Prostate gland (tissue), 2 donors: ENCODE data around the gene MYH7B. TPM values are rescaled to one million over a fixed set of nuclear protein-coding genes. Genes with fewer than 3 reads are reported as not detected.

Experiments used
- DNase-seq: peaks from one replicate; pipeline ENCODE4 v3.0.0-alpha.2; 2019; ENCODE audit warnings: low spot score
- H3K27ac ChIP-seq, 2 donors: fragments of 200-600 bp; sonication (generic); 2 replicates each; pipeline ENCODE4 v1.5.1; 2017 to 2019
- H3K27me3 ChIP-seq: fragments of 200-600 bp; sonication (generic); replicated peaks from 2 replicates; pipeline ENCODE4 v1.5.1; 2019; ENCODE audit not compliant: insufficient read depth
- H3K36me3 ChIP-seq, 2 donors: fragments of 200-600 bp; sonication (generic); 1 replicate in 1 of 2; 2 replicates in 1 of 2; pipeline versions ENCODE4 v1.5.1 to v1.8.1; 2017 to 2019
- H3K4me1 ChIP-seq: fragments of 200-600 bp; sonication (generic); replicated peaks from 2 replicates; pipeline ENCODE4 v1.5.1; 2019
- H3K4me3 ChIP-seq, 2 donors: fragments of 200-600 bp; sonication (generic); 2 replicates each; pipeline ENCODE4 v1.5.1; 2017 to 2019
- H3K9me3 ChIP-seq: fragments of 200-600 bp; sonication (generic); 2 replicates; pipeline ENCODE4 v1.5.1; 2017
- CTCF ChIP-seq, 4 experiments: fragments of 200-600 bp in 2 of 4; fragments of 450-650 bp in 2 of 4; sonication (generic) in 2 of 4; IDR thresholded peaks; 1 replicate in 3 of 4; 2 replicates in 1 of 4; pipeline ENCODE4 v1.5.1; 2016 to 2019; ENCODE audit warnings: antibody characterized with exemption in 4 of 4, mild to moderate bottlenecking in 2 of 4, moderate library complexity in 2 of 4
- POLR2A ChIP-seq: fragments of 450-650 bp; IDR thresholded peaks from one replicate; pipeline ENCODE4 v1.6.1; 2016; ENCODE audit warnings: antibody characterized with exemption, mild to moderate bottlenecking
- POLR2AphosphoS5 ChIP-seq: sonication (generic); formaldehyde crosslinking; IDR thresholded peaks from one replicate; pipeline ENCODE4 v1.6.1; 2017; ENCODE audit warnings: antibody characterized with exemption
- WGBS: methylation state at CpG from one replicate; pipeline ENCODE4 v1.1.5; 2018; 5-methylcytosine and 5-hydroxymethylcytosine counted together
- intact Hi-C: fragments of 100-400 bp; cut with DNase I; formaldehyde crosslinking; loops from one replicate; pipeline ENCODE4 v1.14.2; 2022
- total RNA-seq, 2 donors: library from RNA; depleted of rRNA; stranded (reverse); fragments of >200 nt; gene quantifications; one replicate each; pipeline ENCODE4 v1.1.0, GENCODE V29; 2016

The MYH7B gene
- total RNA-seq, 2 donors from 2014 or later: 0.27 to 11.5 TPM

- Histone ChIP-seq H3K4me1 (no peaks in the 10 kb centered on the region), H3K27ac (no peak overlapping the region), H3K27me3 (no peaks in the 10 kb centered on the region), H3K9me3 (no peaks in the 10 kb centered on the region), H3K36me3 (no peaks in the 10 kb centered on the region), H3K4me3 (no peak overlapping the region)
- 70% methylated on average over 2 of the region's 2 CpGs for WGBS
- no peak for DNase-seq
- intact Hi-C loops: no loop called here
- TF ChIP-seq CTCF (IDR thresholded peaks at IDR 0.05) (no peak), POLR2AphosphoS5 (no peak), POLR2A (no peak)
These were observed 38.8 kb upstream of the MYH7B start for GRCh38 chr20:34916774-34917354.

GRCh38 chr20:34920055-34920454, 35.6 kb upstream of the MYH7B start:
- Histone ChIP-seq H3K9me3 (no peaks in the 10 kb centered on the region), H3K4me1 (no peaks in the 10 kb centered on the region), H3K27me3 (no peaks in the 10 kb centered on the region), H3K4me3 (no peak overlapping the region), H3K27ac (no peak overlapping the region), H3K36me3 (no peaks in the 10 kb centered on the region)
- TF ChIP-seq POLR2A (no peak), CTCF (IDR thresholded peaks at IDR 0.05) (no peak), POLR2AphosphoS5 (no peak)
- intact Hi-C loops: no loop called here
- no peak for DNase-seq

GRCh38 chr20:34921436-34921835, 34.2 kb upstream of the MYH7B start:
- TF ChIP-seq POLR2AphosphoS5 (no peak), CTCF (IDR thresholded peaks at IDR 0.05) (no peak), POLR2A (no peak)
- Histone ChIP-seq H3K27ac (no peak overlapping the region), H3K4me1 (no peaks in the 10 kb centered on the region), H3K4me3 (no peak overlapping the region), H3K9me3 (no peaks in the 10 kb centered on the region), H3K27me3 (no peaks in the 10 kb centered on the region), H3K36me3 (no peaks in the 10 kb centered on the region)
- 84% methylated on average over 3 of the region's 3 CpGs for WGBS
- intact Hi-C loops: no loop called here
- DNase-seq: no peak

GRCh38 chr20:34922654-34923381, 32.9 kb upstream of the MYH7B start:
- TF ChIP-seq CTCF (IDR thresholded peaks at IDR 0.05) (no peak), POLR2AphosphoS5 (peak; percentile 87)
- Histone ChIP-seq H3K27ac (peak overlapping the region; percentile 52 to 58), H3K36me3 (peaks cover 0 to 3% of the 10 kb centered on the region in 2 donors), H3K9me3 (no peaks in the 10 kb centered on the region), H3K4me3 (no peak overlapping the region), H3K4me1 (no peaks in the 10 kb centered on the region), H3K27me3 (no peaks in the 10 kb centered on the region)
- 80% methylated on average over 5 of the region's 5 CpGs for WGBS
- peak; percentile 60 for DNase-seq
- intact Hi-C loops: no loop called here

- intact Hi-C loops: no loop called here
- H3K4me3 ChIP-seq: no peak overlapping the region
- H3K27ac ChIP-seq: peak overlapping the region; percentile 52 to 58
- H3K36me3 ChIP-seq: peaks cover 0 to 3% of the 10 kb centered on the region in 2 donors
- DNase-seq: no peak
- no peaks in the 10 kb centered on the region for H3K9me3 ChIP-seq
- H3K27me3 ChIP-seq: no peaks in the 10 kb centered on the region
- WGBS: 94% methylated on average over 2 of the region's 2 CpGs
- TF ChIP-seq POLR2A (no peak), CTCF (IDR thresholded peaks at IDR 0.05) (no peak), POLR2AphosphoS5 (no peak)
- no peaks in the 10 kb centered on the region for H3K4me1 ChIP-seq
These were observed 32.3 kb upstream of the MYH7B start for GRCh38 chr20:34923414-34923813.
